ENCODE data around the gene PAM. TPM values are rescaled to one million over a fixed set of nuclear protein-coding genes. Genes with fewer than 3 reads are reported as not detected.
A peak's percentile ranks its signal among the peaks of the same experiment; 100 is the strongest.

PAM gene
- total and polyA plus RNA-seq, 2 donors (not counting 3 experiments of a cell fraction or from before 2014, with no cell fraction given), result 118 to 176 TPM

DNA sequence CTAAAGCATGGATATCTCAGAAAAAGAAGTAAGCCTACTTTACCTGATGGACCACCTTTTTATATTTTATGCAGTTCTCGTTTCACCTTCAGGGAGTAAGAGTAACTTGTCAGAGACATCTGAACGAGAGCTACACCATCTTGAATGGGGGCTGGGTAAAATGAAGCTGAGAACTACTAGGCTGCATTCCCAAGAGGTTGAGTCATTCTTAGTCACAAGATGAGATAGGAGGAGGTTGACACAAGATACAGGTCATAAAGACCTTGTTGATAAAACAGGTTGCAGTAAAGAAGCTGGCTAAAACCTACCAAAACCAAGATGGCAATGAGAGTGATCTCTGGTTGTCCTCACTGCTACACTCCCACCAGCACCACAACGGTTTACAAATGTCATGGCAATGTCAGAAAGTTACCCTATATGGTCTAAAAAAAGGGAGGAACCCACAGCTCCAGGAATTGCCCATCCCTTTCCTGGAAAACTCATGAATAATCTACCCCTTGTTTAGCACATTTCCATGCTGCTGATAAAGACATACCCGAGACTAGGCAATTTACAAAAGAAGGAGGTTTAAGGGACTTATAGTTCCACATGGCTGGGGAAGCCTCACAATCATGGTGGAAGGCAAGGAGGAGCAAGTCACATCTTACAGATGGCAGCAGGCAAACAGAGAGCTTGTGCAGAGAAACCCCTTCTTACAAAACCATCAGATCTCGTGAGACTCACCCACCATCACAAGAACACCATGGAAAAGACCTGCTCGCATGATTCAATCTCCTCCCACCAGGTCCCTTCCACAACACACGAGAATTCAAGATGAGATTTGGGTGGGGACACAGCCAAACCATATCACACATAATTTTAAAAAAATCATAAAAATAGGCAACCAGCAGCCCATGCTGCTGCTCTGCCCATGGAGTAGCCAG, 302.4 kb downstream of the PAM start:
- Histone ChIP-seq H3K9ac (replicated peaks; ENCODE audit: extremely low read depth, insufficient read depth, low read length) (no peak overlapping the region), H3K4me2 (ENCODE audit: insufficient read depth, low read length) (no peak overlapping the region), H3K4me3 (replicated peaks in 1 of 3; ENCODE audit: insufficient read depth in 1 of 3, low read depth in 1 of 3, low read length in 3 of 3) (no peak overlapping the region), H3K27ac (ENCODE audit: insufficient read depth, low read depth, low read length) (no peak overlapping the region), H3K9me1 (replicated peaks; ENCODE audit: control insufficient read depth, extremely low read depth, insufficient read depth, low read length) (no peaks in the 10 kb centered on the region), H2AFZ (ENCODE audit: low read depth, low read length) (no peak overlapping the region), H3K9me3 (replicated peaks; ENCODE audit: control insufficient read depth, insufficient read depth, low read length) (no peaks in the 10 kb centered on the region), H4K20me1 (replicated peaks; ENCODE audit: control insufficient read depth, extremely low read depth, insufficient read depth, low read length) (no peaks in the 10 kb centered on the region), H3K27me3 (ENCODE audit: control insufficient read depth in 2 of 2, insufficient read depth in 2 of 2, low read length in 2 of 2) (no peaks in the 10 kb centered on the region), H3K79me2 (ENCODE audit: control insufficient read depth, insufficient read depth, low read length) (no peaks in the 10 kb centered on the region), H3K4me1 (ENCODE audit: control insufficient read depth, extremely low read depth, insufficient read depth, low read length) (no peaks in the 10 kb centered on the region), H3K36me3 (ENCODE audit: control insufficient read depth in 2 of 2, extremely low read depth in 1 of 2, insufficient read depth in 2 of 2, low read length in 2 of 2) (no peaks in the 10 kb centered on the region)
- dilution Hi-C loops (cut with MboI; ENCODE audit: extremely low pct_ligation_motif_present, low sequenced_read_pairs) (no loop called here), intact Hi-C loops (cut with micrococcal nuclease) (no loop called here)
- ChIA-PET POLR2A (no interaction called here), CTCF (interaction anchor here (0.9 to 1.1 kb wide), 2 partner anchors 53 to 277 kb away, joined by 3 read pairs; no protein-coding TSS in a partner anchor)
- no TSS peak for BruUV-seq (replicated peaks)
- no peak for FAIRE-seq
- peak; percentile 31 for TF ChIP-seq FOS (IDR thresholded peaks at IDR 0.05; ENCODE audit: borderline replicate concordance, insufficient read depth, low read length)
- no peak for TF ChIP-seq POLR2AphosphoS5 (IDR thresholded peaks at IDR 0.05; ENCODE audit: insufficient read depth, low read depth, low read length)
- DNase-seq (ENCODE audit: low read depth, low spot score), result no peak

GRCh38 chr5:103059525-103059924, 304.4 kb downstream of the PAM start:
- H3K4me3 ChIP-seq (replicated peaks in 1 of 3; ENCODE audit: insufficient read depth in 1 of 3, low read depth in 1 of 3, low read length in 3 of 3), result no peak overlapping the region
- ChIA-PET POLR2A (no interaction called here), CTCF (no interaction called here)
- dilution Hi-C loops (cut with MboI; ENCODE audit: extremely low pct_ligation_motif_present, low sequenced_read_pairs) (no loop called here), intact Hi-C loops (cut with micrococcal nuclease) (no loop called here)
- H3K27ac ChIP-seq (ENCODE audit: insufficient read depth, low read depth, low read length), result no peak overlapping the region
- H4K20me1 ChIP-seq (replicated peaks; ENCODE audit: control insufficient read depth, extremely low read depth, insufficient read depth, low read length), result no peaks in the 10 kb centered on the region
- H3K9me1 ChIP-seq (replicated peaks; ENCODE audit: control insufficient read depth, extremely low read depth, insufficient read depth, low read length), result no peaks in the 10 kb centered on the region
- H3K4me2 ChIP-seq (ENCODE audit: insufficient read depth, low read length), result no peak overlapping the region
- H3K9me3 ChIP-seq (replicated peaks; ENCODE audit: control insufficient read depth, insufficient read depth, low read length), result no peaks in the 10 kb centered on the region
- FAIRE-seq (no peak), DNase-seq (ENCODE audit: low read depth, low spot score) (no peak)
- no peak for TF ChIP-seq CTCF (IDR thresholded peaks at IDR 0.05; ENCODE audit: extremely low read depth in 1 of 2, insufficient read depth in 1 of 2, low read depth in 1 of 2, low read length in 2 of 2)
- no peak for TF ChIP-seq JUN (IDR thresholded peaks at IDR 0.05; ENCODE audit: borderline replicate concordance, insufficient read depth, insufficient read length, low read depth)
- TF ChIP-seq, protein P1, sequence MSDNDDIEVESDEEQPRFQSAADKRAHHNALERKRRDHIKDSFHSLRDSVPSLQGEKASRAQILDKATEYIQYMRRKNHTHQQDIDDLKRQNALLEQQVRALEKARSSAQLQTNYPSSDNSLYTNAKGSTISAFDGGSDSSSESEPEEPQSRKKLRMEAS (IDR thresholded peaks at IDR 0.05; ENCODE audit: insufficient read depth, insufficient read length), result no peak
- no peak for TF ChIP-seq POLR2A (IDR thresholded peaks at IDR 0.05; ENCODE audit: low read depth, low read length)
- TF ChIP-seq POLR2AphosphoS5 (IDR thresholded peaks at IDR 0.05; ENCODE audit: insufficient read depth, low read depth, low read length), result no peak
- no peak for TF ChIP-seq MYC (IDR thresholded peaks at IDR 0.05; ENCODE audit: low read depth, low read length)
- no peak for TF ChIP-seq FOS (IDR thresholded peaks at IDR 0.05; ENCODE audit: borderline replicate concordance, insufficient read depth, low read length)
- BruUV-seq (replicated peaks), result no TSS peak
- H2AFZ ChIP-seq (ENCODE audit: low read depth, low read length), result no peak overlapping the region
- H3K79me2 ChIP-seq (ENCODE audit: control insufficient read depth, insufficient read depth, low read length), result no peaks in the 10 kb centered on the region
- H3K27me3 ChIP-seq (ENCODE audit: control insufficient read depth in 2 of 2, insufficient read depth in 2 of 2, low read length in 2 of 2), result no peaks in the 10 kb centered on the region
- no peaks in the 10 kb centered on the region for H3K4me1 ChIP-seq (ENCODE audit: control insufficient read depth, extremely low read depth, insufficient read depth, low read length)
- H3K36me3 ChIP-seq (ENCODE audit: control insufficient read depth in 2 of 2, extremely low read depth in 1 of 2, insufficient read depth in 2 of 2, low read length in 2 of 2), result no peaks in the 10 kb centered on the region
- no peak overlapping the region for H3K9ac ChIP-seq (replicated peaks; ENCODE audit: extremely low read depth, insufficient read depth, low read length)
